A673 (cell line): Measurements from ENCODE around the gene HINFP. TPM values are rescaled to one million over a fixed set of nuclear protein-coding genes. Genes with fewer than 3 reads are reported as not detected.
A peak's percentile ranks its signal among the peaks of the same experiment; 100 is the strongest.

Experiments used
- BruUV-seq: library from RNA; stranded (reverse); fragments of 400-500 nt; replicated peaks from 2 replicates; lab custom pipeline; 2021; lab: Mats Ljungman, UMichigan
- CTCF ChIA-PET: fragments of 300-600 bp; sonication (Branson Sonifier 250); formaldehyde crosslinking; loops from one replicate; lab custom pipeline; 2022; ENCODE audit warnings: antibody characterized with exemption; lab: Charles Lee
- POLR2A ChIA-PET: fragments of 300-600 bp; sonication (Branson Sonifier 250); formaldehyde crosslinking; loops from one replicate; lab custom pipeline; 2022; ENCODE audit warnings: antibody characterized with exemption; ENCODE audit not compliant: low non-redundant PET; lab: Charles Lee
- DNase-seq: peaks from one replicate; pipeline ENCODE4 v3.0.0-alpha.2; 2015; ENCODE audit warnings: low spot score
- H3K27ac ChIP-seq: fragments of 200-600 bp; sonication (generic); 2 replicates; pipeline ENCODE4 v1.5.1; 2016; ENCODE audit warnings: mixed run types, low read depth, mild to moderate bottlenecking, mixed read lengths, antibody characterized with exemption, low read length; ENCODE audit not compliant: poor library complexity, severe bottlenecking
- H3K27me3 ChIP-seq: fragments of 200-600 bp; sonication (generic); replicated peaks from 2 replicates; pipeline ENCODE4 v1.6.1; 2017; ENCODE audit warnings: mixed run types, low read depth, mild to moderate bottlenecking, mixed read lengths, antibody characterized with exemption, low read length; ENCODE audit not compliant: insufficient read depth, poor library complexity
- H3K36me3 ChIP-seq: fragments of 200-600 bp; sonication (generic); 2 replicates; pipeline ENCODE4 v1.6.1; 2016; ENCODE audit warnings: mixed run types, mild to moderate bottlenecking, mixed read lengths, antibody characterized with exemption, low read length; ENCODE audit not compliant: insufficient read depth, poor library complexity, severe bottlenecking
- H3K4me1 ChIP-seq: fragments of 200-600 bp; sonication (generic); 2 replicates; pipeline ENCODE4 v1.6.1; 2017; ENCODE audit warnings: mixed run types, mild to moderate bottlenecking, mixed read lengths, antibody characterized with exemption, low read length; ENCODE audit not compliant: insufficient read depth, poor library complexity, severe bottlenecking
- H3K4me3 ChIP-seq: fragments of 200-600 bp; sonication (generic); 2 replicates; pipeline ENCODE4 v1.5.1; 2016; ENCODE audit warnings: low read depth, mixed run types, mild to moderate bottlenecking, mixed read lengths, low read length; ENCODE audit not compliant: poor library complexity, severe bottlenecking
- H3K9me3 ChIP-seq: fragments of 200-600 bp; sonication (generic); 2 replicates; pipeline ENCODE4 v1.6.1; 2016; ENCODE audit warnings: mixed run types, low read depth, mild to moderate bottlenecking, mixed read lengths, antibody characterized with exemption, low read length; ENCODE audit not compliant: poor library complexity, severe bottlenecking
- CTCF ChIP-seq: fragments of 300-800, 200-600 bp; sonication (generic); conservative IDR thresholded peaks from 2 replicates; pipeline ENCODE4 v1.5.1; 2017; ENCODE audit warnings: low read depth, mild to moderate bottlenecking, antibody characterized with exemption, low read length, moderate library complexity, mixed read lengths
- EZH2 ChIP-seq: fragments of 200-600 bp; sonication (generic); IDR thresholded peaks from 2 replicates; pipeline ENCODE4 v1.6.1; 2017; ENCODE audit warnings: borderline replicate concordance, low read depth, mild to moderate bottlenecking, mixed read lengths, antibody characterized with exemption, low read length; ENCODE audit not compliant: poor library complexity, severe bottlenecking
- intact Hi-C: fragments of 100-400 bp; cut with micrococcal nuclease; formaldehyde crosslinking; loops from one replicate; pipeline ENCODE4 v1.10.0; 2022; ENCODE audit not compliant: unreplicated experiment
- total RNA-seq: library from RNA; stranded (reverse); gene quantifications from 2 replicates; pipeline ENCODE4 v1.2.3, GENCODE V29; 2021

The HINFP gene
- total RNA-seq, 1 experiment from 2014 or later: 31.7 TPM

DNA sequence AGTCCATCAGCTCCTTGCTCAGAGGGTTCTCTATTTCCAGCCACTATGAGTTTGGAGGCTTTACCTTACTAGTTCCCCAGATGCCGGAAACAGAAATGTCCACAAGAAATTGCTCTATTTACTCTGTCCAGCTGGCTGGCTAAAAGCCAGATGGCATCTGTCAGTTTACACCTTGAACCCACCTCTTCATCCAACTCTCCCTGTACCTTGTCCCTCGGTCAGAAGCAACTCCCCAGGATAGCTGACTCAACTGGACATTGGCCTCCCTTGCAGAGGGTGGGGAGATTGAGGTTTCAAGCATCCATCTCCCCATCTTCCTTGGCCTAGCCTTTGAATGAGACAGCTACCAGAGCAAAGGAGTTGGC is 12.5 kb upstream of the HINFP start:
- Histone ChIP-seq H3K27me3 (no peaks in the 10 kb centered on the region), H3K9me3 (no peaks in the 10 kb centered on the region), H3K36me3 (peaks cover 17% of the 10 kb centered on the region), H3K4me3 (peak overlapping the region; percentile 97), H3K4me1 (peaks cover 23% of the 10 kb centered on the region), H3K27ac (no peak overlapping the region)
- TF ChIP-seq CTCF: no peak
- TF ChIP-seq EZH2: no peak
- intact Hi-C loops: no loop called here
- BruUV-seq: no TSS peak
- no peak for DNase-seq
- POLR2A ChIA-PET: no interaction called here
- CTCF ChIA-PET: no interaction called here

GRCh38 chr11:119109843-119110242 is 11.5 kb upstream of the HINFP start:
- intact Hi-C loops: no loop called here
- no peak overlapping the region for H3K4me3 ChIP-seq
- ChIA-PET POLR2A (interaction anchor here (0.5 kb wide), 1 partner anchor 96 kb away, joined by 3 read pairs; the partner anchor contains the start of gene CBL), CTCF (no interaction called here)
- peaks cover 23% of the 10 kb centered on the region for H3K4me1 ChIP-seq
- no peaks in the 10 kb centered on the region for H3K27me3 ChIP-seq
- no peak overlapping the region for H3K27ac ChIP-seq
- BruUV-seq: no TSS peak
- peaks cover 20% of the 10 kb centered on the region for H3K36me3 ChIP-seq
- TF ChIP-seq EZH2 (no peak), CTCF (no peak)
- no peaks in the 10 kb centered on the region for H3K9me3 ChIP-seq
- no peak for DNase-seq

- intact Hi-C loops: no loop called here
- Histone ChIP-seq H3K4me1 (peaks cover 23% of the 10 kb centered on the region), H3K9me3 (no peaks in the 10 kb centered on the region), H3K27me3 (no peaks in the 10 kb centered on the region), H3K27ac (no peak overlapping the region), H3K36me3 (peaks cover 21% of the 10 kb centered on the region), H3K4me3 (no peak overlapping the region)
- ChIA-PET POLR2A (no interaction called here), CTCF (no interaction called here)
- no peak for TF ChIP-seq CTCF
- no peak for TF ChIP-seq EZH2
- DNase-seq: no peak
- BruUV-seq: no TSS peak
Measured at GRCh38 chr11:119110439-119110838, 10.9 kb upstream of the HINFP start.
